Measurements from ENCODE around the gene DENND6A. TPM values are rescaled to one million over a fixed set of nuclear protein-coding genes. Genes with fewer than 3 reads are reported as not detected.
A peak's percentile ranks its signal among the peaks of the same experiment; 100 is the strongest.

The DENND6A gene
- total and polyA plus RNA-seq, 2 donors (not counting 1 experiment from before 2014, with no cell fraction given) = 11.4 to 13.4 TPM

- H2AFZ ChIP-seq (ENCODE audit: low read length) = no peak overlapping the region
- H3K79me2 ChIP-seq (ENCODE audit: control insufficient read depth, insufficient read depth, low read length) = peaks cover 96% of the 10 kb centered on the region
- H3K9me3 ChIP-seq (ENCODE audit: control insufficient read depth, insufficient read depth, low read depth, low read length) = no peaks in the 10 kb centered on the region
- TF ChIP-seq EZH2 (IDR thresholded peaks at IDR 0.05; ENCODE audit: low read length, missing control alignments) = no peak
- TF ChIP-seq, protein P1, sequence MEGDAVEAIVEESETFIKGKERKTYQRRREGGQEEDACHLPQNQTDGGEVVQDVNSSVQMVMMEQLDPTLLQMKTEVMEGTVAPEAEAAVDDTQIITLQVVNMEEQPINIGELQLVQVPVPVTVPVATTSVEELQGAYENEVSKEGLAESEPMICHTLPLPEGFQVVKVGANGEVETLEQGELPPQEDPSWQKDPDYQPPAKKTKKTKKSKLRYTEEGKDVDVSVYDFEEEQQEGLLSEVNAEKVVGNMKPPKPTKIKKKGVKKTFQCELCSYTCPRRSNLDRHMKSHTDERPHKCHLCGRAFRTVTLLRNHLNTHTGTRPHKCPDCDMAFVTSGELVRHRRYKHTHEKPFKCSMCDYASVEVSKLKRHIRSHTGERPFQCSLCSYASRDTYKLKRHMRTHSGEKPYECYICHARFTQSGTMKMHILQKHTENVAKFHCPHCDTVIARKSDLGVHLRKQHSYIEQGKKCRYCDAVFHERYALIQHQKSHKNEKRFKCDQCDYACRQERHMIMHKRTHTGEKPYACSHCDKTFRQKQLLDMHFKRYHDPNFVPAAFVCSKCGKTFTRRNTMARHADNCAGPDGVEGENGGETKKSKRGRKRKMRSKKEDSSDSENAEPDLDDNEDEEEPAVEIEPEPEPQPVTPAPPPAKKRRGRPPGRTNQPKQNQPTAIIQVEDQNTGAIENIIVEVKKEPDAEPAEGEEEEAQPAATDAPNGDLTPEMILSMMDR (conservative IDR thresholded peaks at IDR 0.05 in 1 of 2, IDR thresholded peaks at IDR 0.05 in 1 of 2; ENCODE audit: low read depth in 1 of 2, low read length in 2 of 2) = no peak
- H3K9ac ChIP-seq (ENCODE audit: insufficient read depth, low read length) = no peak overlapping the region
- H3K27me3 ChIP-seq (ENCODE audit: control insufficient read depth, insufficient read depth, low read length) = no peaks in the 10 kb centered on the region
- peak overlapping the region in 1 of 4 experiments; percentile 84 for H3K4me3 ChIP-seq (replicated peaks in 1 of 4; ENCODE audit: control extremely low read depth in 1 of 4, insufficient read depth in 1 of 4, low read depth in 3 of 4, low read length in 4 of 4)
- H3K36me3 ChIP-seq (ENCODE audit: control insufficient read depth, insufficient read depth, low read length) = peaks cover 1% of the 10 kb centered on the region
- H4K20me1 ChIP-seq (ENCODE audit: control insufficient read depth, extremely low read depth, insufficient read depth, low read length) = peaks cover 32% of the 10 kb centered on the region
- no peak overlapping the region for H3K27ac ChIP-seq (ENCODE audit: insufficient read depth, low read length)
- no peak overlapping the region for H3K4me2 ChIP-seq (ENCODE audit: extremely low read depth, insufficient read depth, low read length)
- DNase-seq (ENCODE audit: low read depth in 2 of 2) = no peak
- H3K4me1 ChIP-seq (ENCODE audit: control insufficient read depth, extremely low read depth, insufficient read depth, low read length) = peaks cover 4% of the 10 kb centered on the region
Observed at GRCh38 chr3:57592306-57592705, 100.6 kb downstream of the DENND6A start.

- Histone ChIP-seq H3K9me3 (ENCODE audit: control insufficient read depth, insufficient read depth, low read depth, low read length) (no peaks in the 10 kb centered on the region), H2AFZ (ENCODE audit: low read length) (no peak overlapping the region), H3K4me3 (replicated peaks in 1 of 4; ENCODE audit: control extremely low read depth in 1 of 4, insufficient read depth in 1 of 4, low read depth in 3 of 4, low read length in 4 of 4) (no peak overlapping the region), H3K4me2 (ENCODE audit: extremely low read depth, insufficient read depth, low read length) (no peak overlapping the region), H3K4me1 (ENCODE audit: control insufficient read depth, extremely low read depth, insufficient read depth, low read length) (peaks cover 2% of the 10 kb centered on the region), H4K20me1 (ENCODE audit: control insufficient read depth, extremely low read depth, insufficient read depth, low read length) (peaks cover 14% of the 10 kb centered on the region), H3K36me3 (ENCODE audit: control insufficient read depth, insufficient read depth, low read length) (no peaks in the 10 kb centered on the region), H3K79me2 (ENCODE audit: control insufficient read depth, insufficient read depth, low read length) (peaks cover 97% of the 10 kb centered on the region), H3K27me3 (ENCODE audit: control insufficient read depth, insufficient read depth, low read length) (no peaks in the 10 kb centered on the region), H3K9ac (ENCODE audit: insufficient read depth, low read length) (no peak overlapping the region), H3K27ac (ENCODE audit: insufficient read depth, low read length) (no peak overlapping the region)
- DNase-seq (ENCODE audit: low read depth in 2 of 2) = no peak
- TF ChIP-seq, protein P1 (conservative IDR thresholded peaks at IDR 0.05 in 1 of 2, IDR thresholded peaks at IDR 0.05 in 1 of 2; ENCODE audit: low read depth in 1 of 2, low read length in 2 of 2) = no peak
- TF ChIP-seq EZH2 (IDR thresholded peaks at IDR 0.05; ENCODE audit: low read length, missing control alignments) = no peak
Observed at GRCh38 chr3:57587905-57588304, 105.0 kb downstream of the DENND6A start.

DNA sequence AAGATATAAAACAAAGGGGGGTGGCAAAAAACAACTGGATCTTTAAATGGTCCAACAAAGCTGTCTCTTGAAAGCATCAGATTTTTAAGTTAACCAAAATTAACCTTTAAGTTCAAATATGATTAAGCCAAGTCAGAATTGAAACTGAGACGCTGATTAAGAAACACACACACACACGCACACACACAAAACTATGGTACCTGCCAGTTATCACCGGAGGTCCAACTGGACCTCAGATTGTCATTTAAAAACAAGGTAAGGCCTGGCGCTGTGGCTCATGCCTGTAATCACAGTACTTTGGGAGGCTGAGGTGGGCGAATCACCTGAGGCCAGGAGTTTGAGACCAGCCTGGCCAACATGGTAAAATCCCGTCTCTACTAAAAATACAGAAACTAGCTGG lies 106.1 kb downstream of the DENND6A start:
- H4K20me1 ChIP-seq (ENCODE audit: control insufficient read depth, extremely low read depth, insufficient read depth, low read length) = peaks cover 12% of the 10 kb centered on the region
- H3K36me3 ChIP-seq (ENCODE audit: control insufficient read depth, insufficient read depth, low read length) = no peaks in the 10 kb centered on the region
- H3K4me3 ChIP-seq (replicated peaks in 1 of 4; ENCODE audit: control extremely low read depth in 1 of 4, insufficient read depth in 1 of 4, low read depth in 3 of 4, low read length in 4 of 4) = no peak overlapping the region

More for the DNA sequence above, 106.1 kb downstream of the DENND6A start:
- Histone ChIP-seq H3K27ac (ENCODE audit: insufficient read depth, low read length) (no peak overlapping the region), H3K9me3 (ENCODE audit: control insufficient read depth, insufficient read depth, low read depth, low read length) (no peaks in the 10 kb centered on the region), H3K4me2 (ENCODE audit: extremely low read depth, insufficient read depth, low read length) (no peak overlapping the region), H2AFZ (ENCODE audit: low read length) (no peak overlapping the region), H3K9ac (ENCODE audit: insufficient read depth, low read length) (no peak overlapping the region), H3K79me2 (ENCODE audit: control insufficient read depth, insufficient read depth, low read length) (peaks cover 95% of the 10 kb centered on the region), H3K4me1 (ENCODE audit: control insufficient read depth, extremely low read depth, insufficient read depth, low read length) (no peaks in the 10 kb centered on the region), H3K27me3 (ENCODE audit: control insufficient read depth, insufficient read depth, low read length) (no peaks in the 10 kb centered on the region)
- TF ChIP-seq, protein P1 (conservative IDR thresholded peaks at IDR 0.05 in 1 of 2, IDR thresholded peaks at IDR 0.05 in 1 of 2; ENCODE audit: low read depth in 1 of 2, low read length in 2 of 2) = no peak
- TF ChIP-seq EZH2 (IDR thresholded peaks at IDR 0.05; ENCODE audit: low read length, missing control alignments) = no peak
- DNase-seq (ENCODE audit: low read depth in 2 of 2) = no peak

Data from fibroblast of lung (primary cell).